Measurements from ENCODE around the gene STRADB.
"Not testable (repeated sequence)": the region's sequence is repeated elsewhere in the genome, so short reads cannot be mapped to it uniquely, and the experiment has no call there.

STRADB gene

GRCh38 chr2:201470821-201471731, 19.5 kb downstream of the STRADB start:
- no peak for DNase-seq

DNA sequence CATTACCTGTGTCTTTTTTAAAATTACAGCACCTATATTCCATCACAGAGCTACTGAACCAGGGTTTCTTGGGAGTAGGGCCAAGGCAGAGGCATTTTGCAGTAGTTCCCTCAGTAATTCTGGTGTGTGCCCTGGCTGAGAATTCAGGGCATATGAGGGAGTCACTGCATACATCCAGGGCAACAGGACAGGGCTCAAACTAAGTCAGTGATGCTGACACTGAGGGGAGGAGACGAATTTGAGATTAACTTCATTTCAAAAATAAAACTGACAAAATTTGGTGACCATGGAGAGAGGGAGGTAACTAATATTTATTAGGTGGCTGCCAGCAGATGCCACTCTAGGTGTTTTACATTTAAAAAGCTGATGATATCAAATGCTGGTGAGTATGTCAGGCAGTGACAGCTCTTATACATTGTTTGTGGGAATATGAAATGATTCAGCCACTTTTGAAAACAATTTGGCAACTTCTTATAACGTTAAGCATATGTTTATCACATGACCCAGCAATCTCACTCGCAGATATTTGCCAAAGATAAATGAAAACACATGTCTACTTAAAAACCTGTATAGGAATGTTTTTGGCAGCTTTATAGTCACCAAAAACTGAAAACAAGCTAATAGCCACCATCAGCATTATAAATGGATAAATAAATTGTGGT, 20.3 kb downstream of the STRADB start:
- no peak for DNase-seq

- no peak for DNase-seq
These were observed 20.9 kb downstream of the STRADB start for GRCh38 chr2:201472411-201472810.

DNA sequence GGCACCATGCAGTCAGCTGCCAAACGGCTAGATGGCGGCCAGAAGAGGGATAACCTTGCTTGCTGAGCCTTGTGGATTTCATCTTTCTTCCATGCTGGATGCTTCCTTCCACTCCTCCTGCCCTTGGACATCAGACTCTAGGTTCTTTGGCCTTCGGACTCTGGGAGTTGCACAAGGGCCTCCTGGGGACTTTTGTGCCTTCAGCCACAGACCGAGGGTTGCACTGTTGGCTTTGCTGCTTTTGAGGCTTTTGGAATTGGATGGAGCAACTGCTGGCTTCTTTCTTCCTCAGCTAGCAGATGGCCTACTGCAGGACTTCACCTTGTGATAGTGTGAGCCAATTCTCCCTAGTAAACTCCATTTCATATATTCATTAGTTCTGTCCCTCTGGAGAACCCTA, 31.0 kb downstream of the STRADB start:
- no peak for DNase-seq

DNA sequence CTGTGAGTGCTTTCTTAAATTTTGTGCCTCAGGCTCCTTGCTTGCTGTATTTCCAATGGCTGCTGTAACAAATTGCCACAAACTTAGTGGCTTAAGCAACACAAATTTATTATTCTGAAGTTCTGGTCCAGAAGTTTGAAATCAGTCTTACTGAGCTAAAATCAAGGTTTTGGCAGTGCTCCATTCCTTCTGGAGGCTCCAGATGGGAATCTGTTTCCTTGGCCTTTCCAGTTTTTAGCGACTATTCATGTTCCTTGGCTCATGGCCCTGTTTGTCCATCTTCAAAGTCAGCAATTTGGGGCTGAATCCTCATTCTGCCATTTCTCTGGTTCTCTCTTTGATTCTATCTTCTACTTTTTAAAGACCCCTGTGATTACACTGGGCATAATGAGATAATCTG, 31.8 kb downstream of the STRADB start:
- no peak for DNase-seq

GRCh38 chr2:201483758-201484157, 32.2 kb downstream of the STRADB start:
- DNase-seq, result not testable (repeated sequence)

- no peak for DNase-seq
These were observed 33.3 kb downstream of the STRADB start for GRCh38 chr2:201484805-201485204.

DNA sequence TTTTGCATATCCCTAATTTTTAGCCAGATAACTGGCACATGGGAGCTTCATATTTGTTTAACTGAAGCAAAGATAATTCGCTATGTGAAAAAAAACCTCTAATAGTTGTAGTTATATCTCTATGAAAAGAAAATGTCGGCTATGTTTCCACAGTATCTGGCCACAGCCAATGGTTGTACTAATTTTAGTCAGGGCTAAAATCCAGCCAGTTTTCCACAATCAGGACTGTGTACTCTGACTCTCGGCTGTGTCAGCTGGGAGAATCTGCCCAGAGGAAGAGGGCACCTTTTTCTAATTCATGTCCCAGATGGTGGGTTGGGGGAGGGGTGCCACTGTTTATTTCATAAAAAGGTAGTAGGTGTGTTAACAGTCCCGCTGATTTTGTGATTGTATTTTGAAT, 38.8 kb downstream of the STRADB start:
- DNase-seq, result no peak

GRCh38 chr2:201496785-201497184, 45.2 kb downstream of the STRADB start:
- DNase-seq, result no peak

DNA sequence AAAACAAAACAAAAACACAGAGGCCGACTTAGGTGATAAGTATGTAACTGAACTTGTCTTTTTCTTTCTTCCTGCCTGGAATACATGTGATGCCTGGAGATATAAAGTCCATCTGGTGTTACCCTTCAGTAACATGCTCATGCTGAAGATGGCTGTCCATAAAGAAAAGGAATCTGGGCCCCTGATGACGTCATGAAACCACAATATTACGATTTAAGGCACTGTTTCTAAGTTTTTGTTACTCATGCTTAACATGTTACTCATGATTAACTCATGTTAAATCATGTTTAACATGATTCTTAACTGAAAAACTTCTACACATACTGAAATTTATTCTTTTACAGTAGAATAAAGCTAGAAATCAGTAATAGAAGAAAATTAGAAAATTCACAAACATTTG, 49.0 kb downstream of the STRADB start:
- DNase-seq, result no peak

GRCh38 chr2:201502713-201503112, 51.2 kb downstream of the STRADB start:
- DNase-seq, result no peak

DNA sequence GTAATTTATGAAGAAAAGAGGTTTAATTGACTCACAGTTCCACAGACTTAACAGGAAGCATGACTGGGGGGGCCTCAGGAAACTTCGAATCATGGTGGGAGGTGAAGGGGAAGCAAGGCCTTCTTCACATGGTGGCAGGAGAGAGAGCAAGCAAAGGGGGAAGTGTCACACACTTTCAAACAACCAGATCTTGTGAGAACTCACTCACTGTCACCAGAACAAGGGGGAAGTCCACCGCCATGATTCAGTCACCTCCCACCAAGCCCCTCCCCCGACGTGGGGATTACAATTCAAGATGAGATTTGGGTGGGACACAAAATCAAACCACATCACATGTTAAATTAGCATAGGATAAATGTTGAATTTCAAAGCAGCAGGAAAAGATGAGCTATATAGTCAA, 56.2 kb downstream of the STRADB start:
- no peak for DNase-seq

GRCh38 chr2:201513271-201513670, 61.7 kb downstream of the STRADB start:
- DNase-seq, result no peak

DNA sequence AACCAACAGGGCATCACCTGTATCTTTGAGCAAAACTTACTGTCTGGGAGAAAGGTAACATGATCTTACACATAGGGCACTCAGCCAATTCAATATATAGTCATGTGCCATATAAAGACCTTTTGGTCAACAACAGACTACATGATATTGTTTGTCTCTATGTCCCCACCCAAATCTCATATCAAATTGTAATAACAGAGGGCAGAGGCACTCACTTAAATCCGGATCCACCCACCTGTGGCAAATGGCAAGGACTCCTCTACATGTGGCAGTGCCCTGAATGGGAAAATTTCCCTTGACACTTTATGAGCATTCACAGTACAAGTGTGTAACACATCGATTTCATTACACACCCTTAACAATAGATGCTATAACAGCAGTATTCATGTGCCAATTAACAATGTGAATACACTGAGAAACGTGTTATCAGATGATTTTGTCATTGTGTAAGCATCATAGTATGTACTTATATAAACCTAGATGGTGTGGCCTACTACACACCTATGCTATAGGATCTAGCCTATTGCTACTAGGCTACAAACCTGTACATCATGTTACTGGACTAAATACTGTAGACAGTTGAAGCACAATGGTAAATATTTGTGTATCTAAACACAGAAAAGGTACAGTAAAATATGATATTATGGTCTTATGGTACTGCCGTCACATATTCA, 64.2 kb downstream of the STRADB start:
- no peak for DNase-seq

DNA sequence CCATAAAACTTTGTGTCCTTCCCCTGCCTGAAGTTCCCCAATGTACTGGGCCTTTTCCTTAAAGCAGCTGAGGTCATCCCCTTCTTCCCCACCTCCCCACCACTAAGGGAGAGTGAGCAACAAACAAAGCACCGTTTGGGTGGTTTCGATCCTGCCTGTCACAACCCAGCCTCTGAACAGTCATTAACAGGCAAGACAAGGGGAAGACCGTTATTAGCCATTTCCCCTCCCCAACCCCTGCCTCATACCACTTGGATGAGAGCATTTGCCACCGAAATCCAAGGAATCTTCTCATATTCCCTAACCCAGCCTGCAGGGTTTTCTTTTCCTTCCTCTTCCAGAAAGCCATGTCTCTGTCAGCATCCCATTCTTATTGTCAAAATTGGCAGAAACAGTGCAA, 65.6 kb downstream of the STRADB start:
- no peak for DNase-seq

GRCh38 chr2:201520201-201520600, 68.7 kb downstream of the STRADB start:
- no peak for DNase-seq

GRCh38 chr2:201522965-201523364, 71.4 kb downstream of the STRADB start:
- no peak for DNase-seq

DNA sequence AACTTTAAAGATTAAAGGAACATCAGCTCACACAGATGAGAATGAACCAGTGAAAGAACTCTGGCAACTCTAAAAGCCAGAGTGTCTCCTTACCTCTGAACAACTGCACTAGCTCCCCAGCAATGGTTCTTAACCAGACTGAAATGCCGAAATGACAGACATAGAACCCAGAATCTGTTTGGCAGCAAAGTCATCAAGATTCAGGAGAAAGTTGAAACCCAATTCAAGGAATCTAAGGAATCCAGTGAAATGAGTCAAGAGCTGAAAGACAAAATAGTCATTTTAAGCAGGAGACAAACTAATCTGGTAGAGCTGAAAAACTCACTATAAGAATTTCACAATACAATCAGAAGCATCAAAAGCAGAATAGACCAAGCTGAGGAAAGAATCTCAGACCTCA, 72.0 kb downstream of the STRADB start:
- DNase-seq, result no peak
